Upper lobe of left lung (tissue), 6 donors: ENCODE data around the gene OLFML2B. TPM values are rescaled to one million over a fixed set of nuclear protein-coding genes. Genes with fewer than 3 reads are reported as not detected.

Source experiments
- ATAC-seq, 2 donors: fragments of 200-7000 bp; cut with Tn5 transposase; one replicate each; pipeline ENCODE4 v1.9.1; 2022; ENCODE audit warnings: mild to moderate bottlenecking in 2 of 2, moderate library complexity in 2 of 2; ENCODE audit not compliant: low FRiP score in 2 of 2
- DNase-seq, 2 donors: peaks; one replicate each; pipeline ENCODE4 v3.0.0-alpha.2; 2019 to 2020
- H3K27ac ChIP-seq, 4 donors: fragments of 200-600 bp; sonication (generic); one replicate each; pipeline ENCODE4 v1.5.1; 2016 to 2019
- H3K27me3 ChIP-seq, 4 donors: fragments of 200-600 bp; sonication (generic); one replicate each; pipeline ENCODE4 v1.5.1; 2017 to 2019
- H3K36me3 ChIP-seq, 4 donors: fragments of 200-600 bp; sonication (generic); one replicate each; pipeline ENCODE4 v1.5.1; 2016 to 2019
- H3K4me1 ChIP-seq, 4 donors: fragments of 200-600 bp; sonication (generic); one replicate each; pipeline ENCODE4 v1.5.1; 2018 to 2019
- H3K4me3 ChIP-seq, 4 donors: fragments of 200-600 bp; sonication (generic); one replicate each; pipeline ENCODE4 v1.5.1; 2017 to 2019; ENCODE audit warnings: mild to moderate bottlenecking in 2 of 4, moderate library complexity in 1 of 4
- H3K9me3 ChIP-seq, 4 donors: fragments of 200-600 bp; sonication (generic); one replicate each; pipeline ENCODE4 v1.5.1; 2018 to 2019
- EP300 ChIP-seq, 4 donors: sonication (generic); formaldehyde crosslinking; IDR thresholded peaks; one replicate each; pipeline ENCODE4 v1.5.1; 2017; ENCODE audit warnings: antibody characterized with exemption in 4 of 4, control low read depth in 2 of 4
- POLR2A ChIP-seq, 4 donors: fragments of 450-650 bp; IDR thresholded peaks; one replicate each; pipeline ENCODE4 v1.5.1; 2016 to 2017; ENCODE audit warnings: antibody characterized with exemption in 4 of 4, mild to moderate bottlenecking in 2 of 4
- POLR2AphosphoS5 ChIP-seq, 2 donors: sonication (generic); formaldehyde crosslinking; IDR thresholded peaks; one replicate each; pipeline ENCODE4 v1.5.1; 2017; ENCODE audit warnings: antibody characterized with exemption in 2 of 2
- WGBS, 2 donors: methylation state at CpG; one replicate each; pipeline ENCODE4 v1.1.5; 2017 to 2018; 5-methylcytosine and 5-hydroxymethylcytosine counted together
- total RNA-seq, 6 donors: library from RNA; depleted of rRNA in 4 of 6; stranded (reverse); fragments of >200 nt in 4 of 6; gene quantifications; one replicate each; pipeline versions ENCODE4 v1.1.0 to v1.2.1, GENCODE V29; 2016 to 2021
- TF ChIP-seq, protein P1 (sequence below), 6 experiments: fragments of 450-650 bp in 4 of 6; fragments of 200-600 bp in 2 of 6; sonication (generic) in 2 of 6; IDR thresholded peaks; one replicate each; pipeline ENCODE4 v1.5.1; 2016 to 2019; ENCODE audit warnings: antibody characterized with exemption in 6 of 6
- donor health status: DM: no; HTN: no; CAD: no; lungs with moderate emphysema.
- donor health status: DM: no; HTN: yes; CAD: no; lungs with severe emphysema.

The OLFML2B gene
- total RNA-seq, 6 donors from 2014 or later = 5.1 to 51.3 (median 9.9) TPM

DNA sequence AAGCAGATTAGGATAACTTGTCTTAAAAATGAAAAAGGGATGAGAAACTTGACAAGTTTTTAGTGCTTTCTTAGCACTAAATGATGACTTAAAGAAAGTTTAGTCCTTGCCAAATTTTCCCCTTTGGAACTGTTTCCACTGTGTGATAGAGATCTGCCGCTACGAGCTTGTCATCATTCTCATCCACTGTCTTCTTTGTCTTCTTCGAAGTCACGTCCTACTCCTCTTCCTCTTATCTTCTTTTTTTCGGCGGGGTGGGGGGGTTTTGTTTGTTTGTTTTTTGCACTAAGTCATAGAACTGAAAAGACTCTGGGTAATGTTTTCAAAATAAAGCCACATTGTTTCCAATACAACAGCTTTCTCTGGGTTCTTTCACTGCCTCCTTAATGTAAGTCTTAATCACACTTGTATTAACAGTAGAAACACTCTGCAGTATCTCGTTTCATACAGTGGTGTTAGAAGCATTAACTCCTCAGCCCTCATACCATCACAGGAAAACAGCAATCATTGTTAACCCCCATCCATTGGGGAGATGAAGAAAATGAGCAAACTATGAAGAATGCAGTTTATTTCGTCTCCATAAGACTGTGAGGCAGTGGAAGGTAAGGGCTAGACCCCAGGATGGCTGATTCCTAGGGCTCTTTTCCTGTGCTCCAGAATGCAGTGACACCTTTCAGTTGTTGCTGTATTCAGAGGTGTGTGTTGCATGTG is 81.8 kb downstream of the OLFML2B start:
- no peak overlapping the region for H3K27ac ChIP-seq
- no peaks in the 10 kb centered on the region for H3K27me3 ChIP-seq
- H3K4me1 ChIP-seq = no peaks in the 10 kb centered on the region
- DNase-seq (no peak), ATAC-seq (no peak)
- no peaks in the 10 kb centered on the region for H3K9me3 ChIP-seq
- no peak overlapping the region for H3K4me3 ChIP-seq
- TF ChIP-seq, protein P1, sequence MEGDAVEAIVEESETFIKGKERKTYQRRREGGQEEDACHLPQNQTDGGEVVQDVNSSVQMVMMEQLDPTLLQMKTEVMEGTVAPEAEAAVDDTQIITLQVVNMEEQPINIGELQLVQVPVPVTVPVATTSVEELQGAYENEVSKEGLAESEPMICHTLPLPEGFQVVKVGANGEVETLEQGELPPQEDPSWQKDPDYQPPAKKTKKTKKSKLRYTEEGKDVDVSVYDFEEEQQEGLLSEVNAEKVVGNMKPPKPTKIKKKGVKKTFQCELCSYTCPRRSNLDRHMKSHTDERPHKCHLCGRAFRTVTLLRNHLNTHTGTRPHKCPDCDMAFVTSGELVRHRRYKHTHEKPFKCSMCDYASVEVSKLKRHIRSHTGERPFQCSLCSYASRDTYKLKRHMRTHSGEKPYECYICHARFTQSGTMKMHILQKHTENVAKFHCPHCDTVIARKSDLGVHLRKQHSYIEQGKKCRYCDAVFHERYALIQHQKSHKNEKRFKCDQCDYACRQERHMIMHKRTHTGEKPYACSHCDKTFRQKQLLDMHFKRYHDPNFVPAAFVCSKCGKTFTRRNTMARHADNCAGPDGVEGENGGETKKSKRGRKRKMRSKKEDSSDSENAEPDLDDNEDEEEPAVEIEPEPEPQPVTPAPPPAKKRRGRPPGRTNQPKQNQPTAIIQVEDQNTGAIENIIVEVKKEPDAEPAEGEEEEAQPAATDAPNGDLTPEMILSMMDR (IDR thresholded peaks at IDR 0.05) = no peak
- TF ChIP-seq EP300 (IDR thresholded peaks at IDR 0.05) (no peak), POLR2A (IDR thresholded peaks at IDR 0.05) (no peak), POLR2AphosphoS5 (IDR thresholded peaks at IDR 0.05) (no peak)
- 73 to 87% methylated on average over 8 of the region's 8 CpGs for WGBS, 2 donors
- H3K36me3 ChIP-seq = peaks cover 0 to 25% (median 6%) of the 10 kb centered on the region in 4 donors

DNA sequence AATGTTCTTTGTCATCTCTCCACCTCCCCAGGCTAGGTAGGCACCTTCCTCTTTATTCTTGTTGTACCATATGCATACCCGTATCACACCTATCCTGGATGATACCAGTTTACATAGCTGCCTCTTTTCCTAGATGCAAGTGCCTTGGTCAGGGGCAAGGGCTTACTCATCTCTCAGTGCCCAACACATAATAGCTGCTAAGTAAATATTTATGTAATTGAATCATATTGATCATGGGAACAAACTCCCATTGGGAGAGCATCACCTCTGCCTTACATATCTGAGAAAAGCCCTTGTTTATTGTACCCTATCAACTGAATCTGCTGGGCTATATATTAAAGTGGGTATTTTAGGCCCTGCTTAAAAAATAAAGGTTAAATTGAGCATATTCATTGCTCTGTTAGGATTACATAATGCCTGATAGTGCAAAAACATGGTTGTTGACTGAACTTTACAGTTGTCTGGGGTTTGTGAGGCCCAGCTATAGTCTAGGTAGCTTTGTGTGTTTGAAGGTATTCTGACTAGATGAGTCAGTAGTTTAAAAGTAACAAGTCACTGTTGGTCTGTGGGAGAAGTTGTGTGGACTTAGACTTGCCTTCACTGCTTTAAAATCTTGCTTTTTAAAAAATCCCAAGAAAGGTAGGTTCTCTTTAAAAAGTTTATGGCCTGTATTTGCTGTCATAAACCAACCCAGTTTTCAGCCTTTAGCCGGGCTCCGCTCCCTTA is 82.6 kb downstream of the OLFML2B start:
- DNase-seq (no peak), ATAC-seq (no peak)
- Histone ChIP-seq H3K4me1 (no peaks in the 10 kb centered on the region), H3K27me3 (no peaks in the 10 kb centered on the region), H3K27ac (no peak overlapping the region), H3K36me3 (peaks cover 0 to 30% (median 7%) of the 10 kb centered on the region in 4 donors), H3K4me3 (no peak overlapping the region), H3K9me3 (no peaks in the 10 kb centered on the region)
- 58 to 79% methylated on average over 3 of the region's 3 CpGs for WGBS, 2 donors
- TF ChIP-seq, protein P1 (IDR thresholded peaks at IDR 0.05) = no peak

DNA sequence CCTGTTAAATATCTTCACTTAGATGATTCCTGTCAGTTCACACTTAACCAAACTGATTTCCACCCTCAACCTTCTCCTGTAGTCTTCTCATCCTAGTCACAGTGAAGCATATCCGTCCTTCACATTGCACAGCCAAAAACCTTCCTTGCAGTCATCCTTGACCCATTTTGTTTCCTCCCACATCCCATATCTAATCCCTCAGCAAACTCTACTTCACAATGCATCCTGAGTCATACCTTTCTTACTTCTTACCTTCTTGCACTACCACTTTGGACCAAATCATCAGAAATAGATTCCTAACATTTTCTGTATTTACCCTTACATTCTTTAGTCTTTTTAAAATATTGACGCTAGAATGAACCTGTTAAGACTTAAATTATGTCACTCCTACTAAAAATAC is 86.9 kb downstream of the OLFML2B start:
- no peaks in the 10 kb centered on the region for H3K9me3 ChIP-seq
- DNase-seq (no peak), ATAC-seq (no peak)
- H3K4me3 ChIP-seq = no peak overlapping the region
- TF ChIP-seq POLR2AphosphoS5 (IDR thresholded peaks at IDR 0.05) = no peak
- TF ChIP-seq EP300 (IDR thresholded peaks at IDR 0.05) = no peak
- TF ChIP-seq, protein P1 (IDR thresholded peaks at IDR 0.05) = no peak
- TF ChIP-seq POLR2A (IDR thresholded peaks at IDR 0.05) = no peak
- WGBS, 2 donors = 91 to 92% methylated on average over 2 of the region's 2 CpGs
- H3K4me1 ChIP-seq = peaks cover 0 to 5% (median 0%) of the 10 kb centered on the region in 4 donors
- H3K27me3 ChIP-seq = no peaks in the 10 kb centered on the region
- H3K27ac ChIP-seq = no peak overlapping the region
- H3K36me3 ChIP-seq = peaks cover 0 to 8% (median 2%) of the 10 kb centered on the region in 4 donors

DNA sequence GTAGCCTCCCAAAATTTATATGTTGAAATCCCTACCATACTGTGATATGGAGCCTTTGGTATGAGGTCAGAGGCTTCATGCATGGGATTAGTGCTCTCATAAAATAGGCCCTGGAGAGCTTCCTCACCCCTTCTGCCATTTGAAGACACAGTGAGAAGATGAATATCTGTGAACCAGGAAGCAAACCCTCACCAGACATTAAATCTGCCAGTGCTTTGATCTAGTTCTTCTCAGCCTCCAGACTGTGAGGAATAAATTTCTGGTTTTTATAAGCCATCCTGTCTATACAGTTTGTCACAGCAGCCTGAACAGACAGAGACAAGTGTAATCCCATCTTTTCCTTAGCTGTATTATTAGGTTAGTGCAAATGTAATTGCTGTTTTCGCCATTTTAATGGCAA is 88.4 kb downstream of the OLFML2B start:
- H3K9me3 ChIP-seq = no peaks in the 10 kb centered on the region
- H3K4me1 ChIP-seq = peaks cover 0 to 5% (median 0%) of the 10 kb centered on the region in 4 donors
- H3K4me3 ChIP-seq = no peak overlapping the region
- TF ChIP-seq, protein P1 (IDR thresholded peaks at IDR 0.05) = no peak
- TF ChIP-seq POLR2A (IDR thresholded peaks at IDR 0.05) (no peak), POLR2AphosphoS5 (IDR thresholded peaks at IDR 0.05) (no peak), EP300 (IDR thresholded peaks at IDR 0.05) (no peak)
- no peaks in the 10 kb centered on the region for H3K27me3 ChIP-seq
- no peak for ATAC-seq
- no peak overlapping the region for H3K27ac ChIP-seq
- H3K36me3 ChIP-seq = peaks cover 0 to 8% (median 1%) of the 10 kb centered on the region in 4 donors
- 93 to 100% methylated on average over 1 of the region's 1 CpG for whole genome bisulfite sequencing, 2 donors
- DNase-seq = no peak
